IMR-90 (cell line): Measurements from ENCODE around the gene CARM1. TPM values are rescaled to one million over a fixed set of nuclear protein-coding genes. Genes with fewer than 3 reads are reported as not detected.
A peak's percentile ranks its signal among the peaks of the same experiment; 100 is the strongest.

ENCODE experiments used
- ATAC-seq: fragments of 200-7000 bp; cut with Tn5 transposase; 2 replicates; pipeline ENCODE4 v1.9.1; 2020; ENCODE audit warnings: low read depth, mild to moderate bottlenecking, moderate library complexity
- BruUV-seq: library from RNA; stranded (reverse); fragments of 400-500 nt; replicated peaks from 2 replicates; lab custom pipeline; 2021; lab: Mats Ljungman, UMichigan
- CTCF ChIA-PET: fragments of 300-600 bp; formaldehyde crosslinking; extraction: SDS; loops from one replicate; lab custom pipeline; 2021; ENCODE audit warnings: antibody characterized with exemption; lab: Yijun Ruan, JAX
- POLR2A ChIA-PET: fragments of 300-600 bp; sonication (Branson Sonifier 250); formaldehyde crosslinking; loops from one replicate; lab custom pipeline; 2022; ENCODE audit warnings: antibody characterized with exemption; ENCODE audit not compliant: unreplicated experiment; lab: Charles Lee
- DNase-seq: peaks from one replicate; pipeline ENCODE4 v3.0.0; 2013
- H2AFZ ChIP-seq: replicated peaks from 2 replicates; pipeline ENCODE3; 2013; ENCODE audit warnings: low read length, mild to moderate bottlenecking; ENCODE audit not compliant: poor library complexity
- H2AK5ac ChIP-seq: 2 replicates; pipeline ENCODE4 v1.6.1; 2013; ENCODE audit warnings: low read depth, low read length, inconsistent platforms
- H2AK9ac ChIP-seq: replicated peaks from 2 replicates; pipeline ENCODE3; 2013; ENCODE audit warnings: mild to moderate bottlenecking, low read depth, low read length, moderate library complexity; ENCODE audit not compliant: poor library complexity
- H2BK120ac ChIP-seq: 2 replicates; pipeline ENCODE4 v1.6.1; 2013; ENCODE audit warnings: low read depth, low read length, inconsistent platforms
- H2BK15ac ChIP-seq: 3 replicates; pipeline ENCODE4 v1.6.1; 2013; ENCODE audit warnings: low read depth, low read length, inconsistent platforms
- H2BK20ac ChIP-seq: 2 replicates; pipeline ENCODE4 v1.6.1; 2013; ENCODE audit warnings: low read depth, mild to moderate bottlenecking, inconsistent platforms, low read length, moderate library complexity
- H2BK5ac ChIP-seq: 2 replicates; pipeline ENCODE4 v1.6.1; 2013; ENCODE audit warnings: mild to moderate bottlenecking, low read depth, low read length, inconsistent platforms; ENCODE audit not compliant: poor library complexity, severe bottlenecking
- H3K14ac ChIP-seq: replicated peaks from 2 replicates; pipeline ENCODE4 v1.6.1; 2013; ENCODE audit warnings: low read depth, low read length, inconsistent platforms
- H3K18ac ChIP-seq: 2 replicates; pipeline ENCODE4 v1.6.1; 2013; ENCODE audit warnings: low read depth, low read length, control low read depth
- H3K23ac ChIP-seq: 2 replicates; pipeline ENCODE4 v1.6.1; 2013; ENCODE audit warnings: low read depth, low read length, inconsistent platforms
- H3K27ac ChIP-seq: 2 replicates; pipeline ENCODE4 v1.5.1; 2013; ENCODE audit warnings: mild to moderate bottlenecking, control low read depth, low read length; ENCODE audit not compliant: insufficient read depth
- H3K27me3 ChIP-seq: 2 replicates; pipeline ENCODE4 v1.6.1; 2013; ENCODE audit warnings: low read length; ENCODE audit not compliant: control insufficient read depth, insufficient read depth
- H3K36me3 ChIP-seq: 2 replicates; pipeline ENCODE4 v1.6.1; 2013; ENCODE audit warnings: low read length, mixed read lengths; ENCODE audit not compliant: control insufficient read depth, insufficient read depth
- H3K4ac ChIP-seq: 2 replicates; pipeline ENCODE4 v1.6.1; 2013; ENCODE audit warnings: low read depth, low read length, inconsistent platforms
- H3K4me1 ChIP-seq: 2 replicates; pipeline ENCODE4 v1.6.1; 2013; ENCODE audit warnings: low read length, mixed read lengths; ENCODE audit not compliant: control insufficient read depth, insufficient read depth
- H3K4me2 ChIP-seq: 2 replicates; pipeline ENCODE4 v1.6.1; 2013; ENCODE audit warnings: low read depth, mild to moderate bottlenecking, control low read depth, low read length, moderate library complexity
- H3K4me3 ChIP-seq: 2 replicates; pipeline ENCODE4 v1.5.1; 2013; ENCODE audit warnings: low read depth, mild to moderate bottlenecking, control low read depth, low read length, moderate library complexity; ENCODE audit not compliant: insufficient read depth
- H3K56ac ChIP-seq: 2 replicates; pipeline ENCODE4 v1.6.1; 2013; ENCODE audit warnings: low read length, inconsistent platforms; ENCODE audit not compliant: insufficient read depth; ENCODE audit errors: extremely low read depth
- H3K79me1 ChIP-seq, 2 experiments: 2 replicates each; pipeline ENCODE4 v1.6.1; 2013; ENCODE audit warnings: low read length in 2 of 2, inconsistent platforms in 1 of 2, low read depth in 1 of 2
- H3K9ac ChIP-seq: 2 replicates; pipeline ENCODE4 v1.6.1; 2013; ENCODE audit warnings: low read depth, low read length, control low read depth
- H3K9me1 ChIP-seq: 2 replicates; pipeline ENCODE4 v1.6.1; 2013; ENCODE audit warnings: low read length, inconsistent platforms; ENCODE audit not compliant: insufficient read depth
- H3K9me3 ChIP-seq: 2 replicates; pipeline ENCODE4 v1.6.1; 2013; ENCODE audit warnings: low read length; ENCODE audit not compliant: control insufficient read depth, insufficient read depth
- H4K20me1 ChIP-seq: 2 replicates; pipeline ENCODE4 v1.6.1; 2013; ENCODE audit warnings: low read length, inconsistent platforms; ENCODE audit not compliant: insufficient read depth
- H4K5ac ChIP-seq: 2 replicates; pipeline ENCODE4 v1.6.1; 2013; ENCODE audit warnings: mild to moderate bottlenecking, low read depth, low read length, control low read depth
- H4K8ac ChIP-seq, 2 experiments: 2 replicates each; pipeline ENCODE4 v1.6.1; 2013; ENCODE audit warnings: low read depth in 2 of 2, low read length in 2 of 2, control low read depth in 1 of 2, inconsistent platforms in 1 of 2
- H4K91ac ChIP-seq: 2 replicates; pipeline ENCODE4 v1.6.1; 2013; ENCODE audit warnings: low read depth, low read length, inconsistent platforms; ENCODE audit not compliant: insufficient read depth
- BHLHE40 ChIP-seq: fragments of 150-350 bp; IDR thresholded peaks from 2 replicates; pipeline ENCODE4 v1.6.1; 2016; ENCODE audit warnings: mild to moderate bottlenecking, low read depth, low read length
- CEBPB ChIP-seq: IDR thresholded peaks from 2 replicates; pipeline ENCODE4 v1.6.1; 2012; ENCODE audit warnings: low read depth, low read length, improper control_type of control experiment
- CHD1 ChIP-seq: IDR thresholded peaks from 2 replicates; pipeline ENCODE4 v1.6.1; 2012; ENCODE audit warnings: low read depth, low read length, improper control_type of control experiment
- FOS ChIP-seq: fragments of 150-350 bp; IDR thresholded peaks from 2 replicates; pipeline ENCODE4 v1.6.1; 2016; ENCODE audit warnings: low read depth, low read length
- MAZ ChIP-seq: IDR thresholded peaks from 2 replicates; pipeline ENCODE4 v1.6.1; 2012; ENCODE audit warnings: low read depth, mild to moderate bottlenecking, low read length, improper control_type of control experiment, moderate library complexity, borderline replicate concordance
- MXI1 ChIP-seq: IDR thresholded peaks from 2 replicates; pipeline ENCODE4 v1.6.1; 2012; ENCODE audit warnings: low read depth, mild to moderate bottlenecking, low read length, moderate library complexity, borderline replicate concordance
- NFE2L2 ChIP-seq: fragments of 150-350 bp; IDR thresholded peaks from 2 replicates; pipeline ENCODE4 v1.6.1; 2016; ENCODE audit warnings: low read depth, mild to moderate bottlenecking, low read length
- RCOR1 ChIP-seq: IDR thresholded peaks from 2 replicates; pipeline ENCODE4 v1.6.1; 2012; ENCODE audit warnings: mild to moderate bottlenecking, low read length, improper control_type of control experiment; ENCODE audit not compliant: insufficient replicate concordance
- SMC3 ChIP-seq: fragments of 150-350 bp; IDR thresholded peaks from 2 replicates; pipeline ENCODE4 v1.6.1; 2016; ENCODE audit warnings: low read depth, mild to moderate bottlenecking, antibody characterized with exemption, low read length, moderate library complexity
- WGBS, 2 experiments: methylation state at CpG; one replicate each; pipeline versions ENCODE4 v1.1.5 to v1.1.7; 2013; ENCODE audit warnings: missing lambda C conversion rate in 2 of 2; ENCODE audit not compliant: insufficient read length in 1 of 2; ENCODE audit errors: extremely low coverage in 2 of 2; 5-methylcytosine and 5-hydroxymethylcytosine counted together
- dilution Hi-C: fragments of 300-500 bp; cut with HindIII; formaldehyde crosslinking; loops from one replicate; pipeline ENCODE4 v1.14.3; 2018; ENCODE audit warnings: low sequenced_read_pairs; ENCODE audit not compliant: unreplicated experiment
- in situ Hi-C: fragments of 300-500 bp; cut with MboI; formaldehyde crosslinking; loops from 3 replicates; pipeline ENCODE4 v1.14.3; 2019; ENCODE audit warnings: low sequenced_read_pairs, inconsistent platforms, mixed read lengths
- intact Hi-C: fragments of 100-400 bp; cut with micrococcal nuclease; formaldehyde crosslinking; loops from 2 replicates; pipeline ENCODE4 v1.10.0; 2022
- polyA plus RNA-seq, 3 experiments: library from polyadenylated mRNA; depleted of rRNA; stranded (reverse); fragments of >200 nt; gene quantifications; 2 replicates each; pipeline ENCODE4 v1.2.3, GENCODE V29; 2012; ENCODE audit warnings: low replicate concordance in 1 of 3
- total RNA-seq: library from RNA; depleted of rRNA; stranded (reverse); fragments of >200 nt; gene quantifications from 2 replicates; pipeline ENCODE4 v1.2.3, GENCODE V29; 2012
- TF ChIP-seq, protein P1 (sequence below): fragments of 150-350 bp; IDR thresholded peaks from 2 replicates; pipeline ENCODE4 v1.6.1; 2016; ENCODE audit warnings: low read depth, mild to moderate bottlenecking, low read length, moderate library complexity, borderline replicate concordance
- TF ChIP-seq, protein P2 (sequence below): fragments of 150-350 bp; IDR thresholded peaks from 2 replicates; pipeline ENCODE4 v1.6.1; 2017; ENCODE audit warnings: mild to moderate bottlenecking, antibody characterized with exemption, low read length, low read depth
- TF ChIP-seq, protein P3 (sequence below): conservative IDR thresholded peaks from 2 replicates; pipeline ENCODE4 v1.5.1; 2012; ENCODE audit warnings: mild to moderate bottlenecking, low read depth, low read length, improper control_type of control experiment

Gene CARM1
- total and polyA plus RNA-seq, 2 of the 4 experiments (the other 2 are of a cell fraction) = 20.3 to 67.1 TPM

DNA sequence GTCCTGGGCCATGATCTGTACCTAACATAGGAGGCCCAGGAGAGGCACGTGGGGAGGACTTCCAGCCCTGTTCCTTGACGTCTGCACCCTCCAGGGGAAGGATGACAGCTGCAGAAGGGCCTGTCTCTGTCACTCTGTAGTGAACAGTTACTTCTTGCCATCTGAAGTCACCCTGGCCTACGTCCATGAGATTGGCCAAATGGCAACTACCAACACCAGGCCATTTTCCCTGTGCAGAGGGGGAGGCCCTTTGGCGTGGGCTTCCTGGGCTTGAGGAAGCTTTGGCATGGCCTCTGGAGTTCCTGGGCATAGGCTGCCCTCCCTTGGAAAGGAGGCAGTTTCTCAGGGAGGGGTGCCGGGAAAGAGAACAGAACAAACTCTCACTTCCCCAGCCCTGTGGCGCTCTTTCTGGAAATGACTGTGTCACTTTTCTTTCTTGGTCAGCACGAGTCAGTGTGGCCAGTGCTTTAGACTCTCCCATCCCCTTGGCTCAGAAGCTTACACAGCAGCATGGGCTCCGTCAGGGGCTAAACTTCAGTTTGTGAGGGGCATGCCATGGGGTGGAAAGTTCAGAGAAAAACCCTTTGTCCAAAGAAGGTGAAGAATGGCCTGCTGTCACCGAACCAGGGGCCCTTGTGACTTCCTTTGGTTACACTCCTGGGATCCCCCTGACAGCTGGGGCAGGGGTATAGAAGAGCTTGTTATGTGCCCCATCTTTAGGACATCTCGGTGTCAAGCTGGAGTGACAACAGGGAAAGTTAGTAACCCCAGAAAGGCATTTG, 5.3 kb downstream of the CARM1 start:
- peak overlapping the region; percentile 35 for H2AK9ac ChIP-seq
- in situ Hi-C loops = no loop called here
- BruUV-seq = no TSS peak

More for the DNA sequence above, 5.3 kb downstream of the CARM1 start:
- Histone ChIP-seq H4K91ac (no peak overlapping the region), H3K18ac (no peak overlapping the region), H3K4me1 (peaks cover 3% of the 10 kb centered on the region; the same call in 1 of the 2 replicates), H3K23ac (no peak overlapping the region), H2BK15ac (no peak overlapping the region), H2BK120ac (no peak overlapping the region), H4K20me1 (peaks cover 66% of the 10 kb centered on the region), H3K36me3 (no peaks in the 10 kb centered on the region), H3K79me1 (peaks cover 36 to 92% of the 10 kb centered on the region in 2 experiments), H4K5ac (no peak overlapping the region), H3K27me3 (no peaks in the 10 kb centered on the region), H3K27ac (no peak overlapping the region), H3K4ac (no peak overlapping the region), H2BK5ac (no peak overlapping the region), H3K9ac (no peak overlapping the region), H2BK20ac (no peak overlapping the region), H2AFZ (no peak overlapping the region), H2AK5ac (peak overlapping the region; percentile 39; the same call in 1 of the 2 replicates), H3K56ac (no peak overlapping the region), H4K8ac (peak overlapping the region in 1 of 2 experiments; percentile 10; a peak in 1 of 4 replicates), H3K9me1 (peaks cover 30% of the 10 kb centered on the region), H3K4me2 (no peak overlapping the region), H3K14ac (no peak overlapping the region), H3K4me3 (no peak overlapping the region), H3K9me3 (no peaks in the 10 kb centered on the region)
- WGBS, 2 experiments = 82% methylated on average over 2 of the region's 10 CpGs; no CpG with 5 or more reads in 1 of the 2 experiments
- ATAC-seq = no peak
- POLR2A ChIA-PET = no interaction called here
- intact Hi-C loops (no loop called here), dilution Hi-C loops (no loop called here)
- TF ChIP-seq NFE2L2 (no peak), RCOR1 (no peak), SMC3 (no peak), FOS (no peak), BHLHE40 (no peak), CHD1 (no peak), MAZ (no peak), MXI1 (no peak), CEBPB (no peak)
- TF ChIP-seq, protein P1, sequence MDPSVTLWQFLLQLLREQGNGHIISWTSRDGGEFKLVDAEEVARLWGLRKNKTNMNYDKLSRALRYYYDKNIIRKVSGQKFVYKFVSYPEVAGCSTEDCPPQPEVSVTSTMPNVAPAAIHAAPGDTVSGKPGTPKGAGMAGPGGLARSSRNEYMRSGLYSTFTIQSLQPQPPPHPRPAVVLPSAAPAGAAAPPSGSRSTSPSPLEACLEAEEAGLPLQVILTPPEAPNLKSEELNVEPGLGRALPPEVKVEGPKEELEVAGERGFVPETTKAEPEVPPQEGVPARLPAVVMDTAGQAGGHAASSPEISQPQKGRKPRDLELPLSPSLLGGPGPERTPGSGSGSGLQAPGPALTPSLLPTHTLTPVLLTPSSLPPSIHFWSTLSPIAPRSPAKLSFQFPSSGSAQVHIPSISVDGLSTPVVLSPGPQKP = no peak
- TF ChIP-seq, protein P2, sequence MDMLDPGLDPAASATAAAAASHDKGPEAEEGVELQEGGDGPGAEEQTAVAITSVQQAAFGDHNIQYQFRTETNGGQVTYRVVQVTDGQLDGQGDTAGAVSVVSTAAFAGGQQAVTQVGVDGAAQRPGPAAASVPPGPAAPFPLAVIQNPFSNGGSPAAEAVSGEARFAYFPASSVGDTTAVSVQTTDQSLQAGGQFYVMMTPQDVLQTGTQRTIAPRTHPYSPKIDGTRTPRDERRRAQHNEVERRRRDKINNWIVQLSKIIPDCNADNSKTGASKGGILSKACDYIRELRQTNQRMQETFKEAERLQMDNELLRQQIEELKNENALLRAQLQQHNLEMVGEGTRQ = no peak
- TF ChIP-seq, protein P3, sequence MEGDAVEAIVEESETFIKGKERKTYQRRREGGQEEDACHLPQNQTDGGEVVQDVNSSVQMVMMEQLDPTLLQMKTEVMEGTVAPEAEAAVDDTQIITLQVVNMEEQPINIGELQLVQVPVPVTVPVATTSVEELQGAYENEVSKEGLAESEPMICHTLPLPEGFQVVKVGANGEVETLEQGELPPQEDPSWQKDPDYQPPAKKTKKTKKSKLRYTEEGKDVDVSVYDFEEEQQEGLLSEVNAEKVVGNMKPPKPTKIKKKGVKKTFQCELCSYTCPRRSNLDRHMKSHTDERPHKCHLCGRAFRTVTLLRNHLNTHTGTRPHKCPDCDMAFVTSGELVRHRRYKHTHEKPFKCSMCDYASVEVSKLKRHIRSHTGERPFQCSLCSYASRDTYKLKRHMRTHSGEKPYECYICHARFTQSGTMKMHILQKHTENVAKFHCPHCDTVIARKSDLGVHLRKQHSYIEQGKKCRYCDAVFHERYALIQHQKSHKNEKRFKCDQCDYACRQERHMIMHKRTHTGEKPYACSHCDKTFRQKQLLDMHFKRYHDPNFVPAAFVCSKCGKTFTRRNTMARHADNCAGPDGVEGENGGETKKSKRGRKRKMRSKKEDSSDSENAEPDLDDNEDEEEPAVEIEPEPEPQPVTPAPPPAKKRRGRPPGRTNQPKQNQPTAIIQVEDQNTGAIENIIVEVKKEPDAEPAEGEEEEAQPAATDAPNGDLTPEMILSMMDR = no peak
- CTCF ChIA-PET = no interaction called here
- DNase-seq = no peak
